Common myeloid progenitor, CD34-positive (primary cell): ENCODE results near the gene OTC. TPM values are rescaled to one million over a fixed set of nuclear protein-coding genes. Genes with fewer than 3 reads are reported as not detected.

Experiments used
- CTCF ChIA-PET: fragments of 350-600 bp; sonication (Branson Sonifier 250); formaldehyde crosslinking; loops from one replicate; lab custom pipeline; 2021; ENCODE audit warnings: antibody characterized with exemption; lab: Charles Lee
- POLR2A ChIA-PET: fragments of 350-600 bp; sonication (Branson Sonifier 250); formaldehyde crosslinking; loops from one replicate; lab custom pipeline; 2021; ENCODE audit warnings: antibody characterized with exemption; lab: Charles Lee
- DNase-seq, 3 donors: peaks; one replicate each; pipeline versions ENCODE4 v3.0.0 to v3.0.0-alpha.2; 2013
- H3K27ac ChIP-seq, 2 experiments: 1 replicate in 1 of 2; 2 replicates in 1 of 2; pipeline ENCODE4 v1.7.0; 2013; ENCODE audit warnings: inconsistent platforms in 2 of 2, low read length in 2 of 2, mild to moderate bottlenecking in 2 of 2, low read depth in 1 of 2, moderate library complexity in 1 of 2; ENCODE audit not compliant: severe bottlenecking in 2 of 2, insufficient read depth in 1 of 2, poor library complexity in 1 of 2
- H3K27me3 ChIP-seq, 5 experiments: replicated peaks in 2 of 5; 1 replicate in 3 of 5; 2 replicates in 2 of 5; pipeline versions ENCODE4 v1.6.1 to v1.7.0; 2013; ENCODE audit warnings: low read length in 4 of 5, mild to moderate bottlenecking in 2 of 5, moderate library complexity in 2 of 5, inconsistent platforms in 1 of 5; ENCODE audit not compliant: insufficient read depth in 5 of 5, control insufficient read depth in 4 of 5
- H3K36me3 ChIP-seq, 4 experiments: 1 replicate in 2 of 4; 2 replicates in 2 of 4; pipeline versions ENCODE4 v1.6.1 to v1.7.0; 2013; ENCODE audit warnings: low read length in 3 of 4, control low read depth in 1 of 4, mild to moderate bottlenecking in 1 of 4; ENCODE audit not compliant: control insufficient read depth in 4 of 4, insufficient read depth in 4 of 4
- H3K4me1 ChIP-seq, 4 experiments: 1 replicate in 3 of 4; 2 replicates in 1 of 4; pipeline versions ENCODE4 v1.6.1 to v1.7.1; 2013; ENCODE audit warnings: low read length in 3 of 4, mild to moderate bottlenecking in 3 of 4, control low read depth in 1 of 4, inconsistent platforms in 1 of 4, moderate library complexity in 1 of 4; ENCODE audit not compliant: control insufficient read depth in 4 of 4, insufficient read depth in 4 of 4; ENCODE audit errors: control extremely low read depth in 1 of 4
- H3K4me3 ChIP-seq, 7 experiments: 1 replicate in 4 of 7; 2 replicates in 3 of 7; pipeline versions ENCODE4 v1.5.1 to v1.7.0; 2013; ENCODE audit warnings: mild to moderate bottlenecking in 7 of 7, low read length in 6 of 7, moderate library complexity in 6 of 7, inconsistent platforms in 2 of 7, low read depth in 2 of 7, control low read depth in 1 of 7; ENCODE audit not compliant: insufficient read depth in 4 of 7, control insufficient read depth in 1 of 7; ENCODE audit errors: extremely low read depth in 1 of 7
- H3K9me3 ChIP-seq, 5 experiments: 1 replicate in 4 of 5; 2 replicates in 1 of 5; pipeline versions ENCODE4 v1.6.1 to v1.7.1; 2013; ENCODE audit warnings: low read length in 4 of 5, mild to moderate bottlenecking in 2 of 5, inconsistent platforms in 1 of 5, low read depth in 1 of 5, moderate library complexity in 1 of 5; ENCODE audit not compliant: control insufficient read depth in 4 of 5, insufficient read depth in 2 of 5; ENCODE audit errors: control extremely low read depth in 1 of 5
- whole genome bisulfite sequencing: methylation state at CpG from one replicate; pipeline ENCODE4 v1.1.5; 2013; ENCODE audit not compliant: insufficient coverage; 5-methylcytosine and 5-hydroxymethylcytosine counted together
- polyA plus RNA-seq: library from polyadenylated mRNA; unstranded; fragments of 120-200 nt; gene quantifications from one replicate; pipeline ENCODE4 v1.2.1, GENCODE V29; 2013

OTC gene
- polyA plus RNA-seq = not detected

GRCh38 chrX:38352362-38352761 lies at the start of gene OTC:
Gene OTC, plus strand, starts transcription at chrX:38352604. Its CDS starts 93 bp downstream, at chrX:38352697.
- 81% methylated on average over 3 of the region's 4 CpGs for WGBS
- POLR2A ChIA-PET = interaction anchor here (0.7 kb wide), 1 partner anchor 17 kb away, joined by 3 read pairs; no protein-coding TSS in a partner anchor

GRCh38 chrX:38304010-38304409 lies 48.4 kb upstream of the OTC start:
- Histone ChIP-seq H3K9me3 (no peaks in the 10 kb centered on the region), H3K4me3 (no peak overlapping the region), H3K27me3 (no peaks in the 10 kb centered on the region), H3K36me3 (peaks cover 0 to 2% (median 0%) of the 10 kb centered on the region in 4 experiments), H3K27ac (no peak overlapping the region), H3K4me1 (no peaks in the 10 kb centered on the region)
- no CpG with 5 or more reads among the region's 4 CpGs for WGBS
- POLR2A ChIA-PET = no interaction called here
- DNase-seq = peak in 2 of 3 donors; percentile 19 to 29
- CTCF ChIA-PET = interaction anchor here (1.2 to 2.4 kb wide), 3 partner anchors 17 to 23 kb away, joined by 3 to 6 read pairs (median 5); partner anchors contain the start of gene RPGR

More at GRCh38 chrX:38352362-38352761, at the start of gene OTC:
- H3K9me3 ChIP-seq = no peaks in the 10 kb centered on the region
- H3K4me1 ChIP-seq = peaks cover 0 to under 1% (median 0%) of the 10 kb centered on the region in 4 experiments
- H3K36me3 ChIP-seq = no peaks in the 10 kb centered on the region
- peaks cover 0 to 2% (median 0%) of the 10 kb centered on the region in 5 experiments for H3K27me3 ChIP-seq
- DNase-seq = no peak
- CTCF ChIA-PET = no interaction called here
- H3K4me3 ChIP-seq = no peak within 1 kb of the TSS
- H3K27ac ChIP-seq = no peak within 1 kb of the TSS

GRCh38 chrX:38305971-38306370 lies 46.4 kb upstream of the OTC start:
- ChIA-PET POLR2A (no interaction called here), CTCF (interaction anchor here (2.5 kb wide), 1 partner anchor 21 kb away, joined by 11 read pairs; the partner anchor contains the start of gene RPGR)
- 100% methylated on average over 1 of the region's 3 CpGs for WGBS
- Histone ChIP-seq H3K9me3 (no peaks in the 10 kb centered on the region), H3K27ac (no peak overlapping the region), H3K4me3 (no peak overlapping the region), H3K36me3 (peaks cover 0 to 2% (median 0%) of the 10 kb centered on the region in 4 experiments), H3K27me3 (no peaks in the 10 kb centered on the region), H3K4me1 (no peaks in the 10 kb centered on the region)
- DNase-seq = peak in 1 of 3 donors; percentile 3

GRCh38 chrX:38311743-38312142 lies 40.7 kb upstream of the OTC start:
- POLR2A ChIA-PET = no interaction called here
- DNase-seq = no peak
- no peaks in the 10 kb centered on the region for H3K9me3 ChIP-seq
- no CpG with 5 or more reads among the region's 2 CpGs for WGBS
- H3K27ac ChIP-seq = no peak overlapping the region
- H3K27me3 ChIP-seq = peaks cover 0 to 2% (median 0%) of the 10 kb centered on the region in 5 experiments
- H3K4me1 ChIP-seq = no peaks in the 10 kb centered on the region
- no peak overlapping the region for H3K4me3 ChIP-seq
- CTCF ChIA-PET = no interaction called here
- H3K36me3 ChIP-seq = peaks cover 0 to 5% (median 0%) of the 10 kb centered on the region in 4 experiments

GRCh38 chrX:38312436-38312835 lies 40.0 kb upstream of the OTC start:
- Histone ChIP-seq H3K4me3 (no peak overlapping the region), H3K36me3 (peaks cover 0 to 5% (median 0%) of the 10 kb centered on the region in 4 experiments), H3K9me3 (no peaks in the 10 kb centered on the region), H3K4me1 (no peaks in the 10 kb centered on the region), H3K27ac (no peak overlapping the region), H3K27me3 (peaks cover 0 to 2% (median 0%) of the 10 kb centered on the region in 5 experiments)
- POLR2A ChIA-PET = no interaction called here
- CTCF ChIA-PET = interaction anchor here (0.6 kb wide), 1 partner anchor 145 kb away, joined by 3 read pairs; no protein-coding TSS in a partner anchor
- no peak for DNase-seq
- 93% methylated on average over 4 of the region's 4 CpGs for WGBS

GRCh38 chrX:38313190-38313589 lies 39.2 kb upstream of the OTC start:
- H3K9me3 ChIP-seq = no peaks in the 10 kb centered on the region
- H3K27me3 ChIP-seq = peaks cover 0 to 2% (median 0%) of the 10 kb centered on the region in 5 experiments
- WGBS = 56% methylated on average over 1 of the region's 4 CpGs
- CTCF ChIA-PET = no interaction called here
- H3K36me3 ChIP-seq = peaks cover 0 to 5% (median 2%) of the 10 kb centered on the region in 4 experiments
- H3K4me1 ChIP-seq = no peaks in the 10 kb centered on the region
- POLR2A ChIA-PET = no interaction called here
- no peak overlapping the region for H3K4me3 ChIP-seq
- DNase-seq = no peak
- no peak overlapping the region for H3K27ac ChIP-seq

GRCh38 chrX:38315186-38315585 lies 37.2 kb upstream of the OTC start:
- H3K36me3 ChIP-seq = peaks cover 0 to 5% (median 2%) of the 10 kb centered on the region in 4 experiments
- WGBS = 89% methylated on average over 7 of the region's 7 CpGs
- DNase-seq = no peak
- ChIA-PET CTCF (no interaction called here), POLR2A (no interaction called here)
- no peaks in the 10 kb centered on the region for H3K4me1 ChIP-seq
- H3K27ac ChIP-seq = no peak overlapping the region
- H3K4me3 ChIP-seq = no peak overlapping the region
- no peaks in the 10 kb centered on the region for H3K9me3 ChIP-seq
- peaks cover 0 to 2% (median 0%) of the 10 kb centered on the region in 5 experiments for H3K27me3 ChIP-seq
